GM13976 (cell line): ENCODE data around the gene CMPK2.
"Not testable (repeated sequence)": the region's sequence is repeated elsewhere in the genome, so short reads cannot be mapped to it uniquely, and the experiment has no call there.

Experiments used
- DNase-seq: peaks from one replicate; pipeline ENCODE4 v3.0.0; 2012; ENCODE audit warnings: low spot score
- CTCF ChIP-seq: IDR thresholded peaks from 2 replicates; pipeline ENCODE4 v1.5.1; 2012; ENCODE audit warnings: borderline replicate concordance, mild to moderate bottlenecking; ENCODE audit not compliant: insufficient read depth; ENCODE audit errors: extremely low read depth, missing control alignments, control extremely low read depth
- in situ Hi-C: fragments of 300-500 bp; cut with MboI; formaldehyde crosslinking; loops from one replicate; pipeline ENCODE4 v1.12.0; 2022; ENCODE audit warnings: low sequenced_read_pairs, mixed read lengths, inconsistent platforms; ENCODE audit not compliant: unreplicated experiment

Gene CMPK2

DNA sequence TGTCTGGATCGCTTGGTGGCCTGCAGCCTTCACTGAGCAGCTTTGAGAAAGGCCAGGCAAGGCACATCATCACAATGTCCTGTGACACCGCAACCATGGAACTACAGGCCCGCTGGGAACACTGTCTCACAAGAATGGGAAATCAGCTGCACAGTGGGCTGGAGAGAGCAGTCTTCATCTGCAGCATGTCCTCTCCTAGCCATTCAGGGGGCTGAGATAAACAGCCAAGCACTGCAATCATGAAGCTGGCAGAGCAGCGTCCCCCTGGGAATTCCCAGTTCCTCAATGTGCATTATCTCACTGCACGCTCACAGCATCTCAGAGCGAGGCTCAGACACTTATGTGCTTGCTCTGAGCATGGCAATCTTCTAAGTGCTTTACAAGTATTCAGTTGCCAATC, 1.9 kb downstream of the CMPK2 start:
- TF ChIP-seq CTCF = no peak
- in situ Hi-C loops = no loop called here
- no peak for DNase-seq

DNA sequence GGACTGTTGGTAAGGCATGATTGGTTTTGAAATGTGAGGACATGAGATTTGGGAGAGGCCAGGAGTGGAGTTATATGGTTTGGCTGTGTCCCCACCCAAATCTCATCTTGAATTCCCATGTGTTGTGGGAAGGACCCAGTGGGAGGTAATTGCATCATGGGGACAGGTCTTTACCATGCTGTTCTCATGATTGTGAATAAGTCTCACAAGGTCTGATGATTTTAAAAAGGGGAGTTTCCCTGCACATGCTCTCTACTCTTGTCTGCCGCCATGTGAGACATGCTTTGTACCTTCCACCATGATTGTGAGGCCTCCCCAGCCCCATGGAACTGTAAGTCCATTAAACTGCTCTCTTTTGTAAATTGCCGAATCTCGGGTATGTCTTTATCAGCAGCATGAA, 5.4 kb downstream of the CMPK2 start:
- no peak for TF ChIP-seq CTCF
- DNase-seq = no peak
- in situ Hi-C loops = no loop called here

DNA sequence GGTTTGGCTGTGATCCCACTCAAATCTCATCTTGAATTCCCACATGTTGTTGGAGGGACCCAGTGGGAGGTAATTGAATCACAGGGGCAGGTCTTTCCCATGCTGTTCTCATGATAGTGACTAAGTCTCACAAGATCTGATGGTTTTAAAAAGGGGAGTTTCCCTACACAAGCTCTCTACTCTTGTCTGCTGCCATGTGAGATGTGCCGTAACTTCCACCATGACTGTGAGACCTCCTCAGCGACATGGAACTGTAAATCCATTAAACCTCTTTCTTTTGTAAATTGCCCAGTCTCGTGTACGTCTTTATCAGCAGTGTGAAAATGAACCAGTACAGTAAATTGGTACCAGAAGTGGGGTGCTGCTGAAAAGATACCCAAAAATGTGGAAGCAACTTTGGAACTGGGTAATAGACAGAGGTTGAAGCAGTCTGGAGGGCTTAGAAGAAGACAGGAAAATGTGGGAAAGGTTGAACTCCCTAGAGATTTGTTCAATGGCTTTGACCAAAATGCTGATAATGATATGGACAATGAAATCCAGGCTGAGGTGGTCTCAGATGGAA, 7.2 kb downstream of the CMPK2 start:
- in situ Hi-C loops, DNase-seq: not testable (repeated sequence)

DNA sequence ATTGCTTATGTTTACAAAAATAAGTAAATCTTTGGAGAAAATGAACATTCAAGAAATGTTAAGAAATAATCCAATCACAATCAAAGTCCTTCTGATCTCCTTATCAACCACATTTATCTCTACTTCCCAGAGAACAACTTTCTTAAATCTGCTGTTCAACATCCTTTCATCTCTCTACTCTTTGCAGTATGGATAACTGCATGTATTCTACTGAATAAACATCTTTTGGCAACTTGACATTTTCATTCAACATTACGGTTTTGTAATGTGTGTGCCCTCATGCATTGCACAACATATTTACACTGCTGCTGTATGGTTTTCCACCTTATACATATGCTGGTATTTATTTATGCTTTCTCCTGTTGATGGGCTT, 9.2 kb downstream of the CMPK2 start:
- in situ Hi-C loops = no loop called here
- TF ChIP-seq CTCF = no peak
- no peak for DNase-seq

- DNase-seq = no peak
- TF ChIP-seq CTCF = no peak
- in situ Hi-C loops = no loop called here
Observed at GRCh38 chr2:6855860-6856547, 9.7 kb downstream of the CMPK2 start.

- TF ChIP-seq CTCF = no peak
- no peak for DNase-seq
- in situ Hi-C loops = no loop called here
Observed at GRCh38 chr2:6854416-6854815, 11.3 kb downstream of the CMPK2 start.

GRCh38 chr2:6852195-6852594, 13.5 kb downstream of the CMPK2 start:
- DNase-seq = no peak
- in situ Hi-C loops = no loop called here
- TF ChIP-seq CTCF = no peak
